ENCODE data around the gene GLB1L.

GLB1L gene

GRCh38 chr2:219252900-219253752, 7.9 kb upstream of the GLB1L start, which contains the start of gene TUBA4B:
Gene TUBA4B (plus strand): TSS chr2:219253243. CDS start chr2:219253408, 165 bp downstream.
- peak within 1 kb of the TSS; percentile 77 for H3K9ac ChIP-seq
- peak within 1 kb of the TSS; percentile 85 for H3K4me2 ChIP-seq
- H3K4me1 ChIP-seq (ENCODE audit: low read depth, poor library complexity, severe bottlenecking) = peaks cover 22% of the 10 kb centered on the region
- H3K27me3 ChIP-seq (ENCODE audit: insufficient read depth, low read depth) = peaks cover 22% of the 10 kb centered on the region; the same call in 1 of the 2 replicates
- no peaks in the 10 kb centered on the region for H4K20me1 ChIP-seq (ENCODE audit: insufficient read depth)
- peaks cover 6% of the 10 kb centered on the region; the same call in 1 of the 2 replicates for H3K79me2 ChIP-seq (ENCODE audit: insufficient read depth, low read depth)
- TF ChIP-seq CTCF (conservative IDR thresholded peaks at IDR 0.05; ENCODE audit: low read depth, low read length) = no peak
- H2AFZ ChIP-seq (ENCODE audit: low read depth) = peak within 1 kb of the TSS; percentile 91
- H3K27ac ChIP-seq = peak within 1 kb of the TSS; percentile 56
- peak within 1 kb of the TSS; percentile 80 for H3K4me3 ChIP-seq (IDR thresholded peaks at IDR 0.05; ENCODE audit: insufficient read depth, low read depth, low read length)
- H3K36me3 ChIP-seq (ENCODE audit: insufficient read depth) = no peaks in the 10 kb centered on the region

GRCh38 chr2:219252570-219252899, 7.3 kb upstream of the GLB1L start:
- peak overlapping the region; percentile 64 for H2AFZ ChIP-seq (ENCODE audit: low read depth)
- H3K4me1 ChIP-seq (ENCODE audit: low read depth, poor library complexity, severe bottlenecking) = peaks cover 22% of the 10 kb centered on the region
- peak overlapping the region; percentile 56; the same call in 1 of the 2 replicates for H3K27ac ChIP-seq

GRCh38 chr2:219252084-219252483, 6.8 kb upstream of the GLB1L start:
- H2AFZ ChIP-seq (ENCODE audit: low read depth) = no peak overlapping the region
- peaks cover 22% of the 10 kb centered on the region for H3K4me1 ChIP-seq (ENCODE audit: low read depth, poor library complexity, severe bottlenecking)
- no peaks in the 10 kb centered on the region for H3K36me3 ChIP-seq (ENCODE audit: insufficient read depth)
- peak overlapping the region; percentile 85 for H3K4me2 ChIP-seq
- H3K79me2 ChIP-seq (ENCODE audit: insufficient read depth, low read depth) = peaks cover 6% of the 10 kb centered on the region; the same call in 1 of the 2 replicates
- H4K20me1 ChIP-seq (ENCODE audit: insufficient read depth) = no peaks in the 10 kb centered on the region
- no peak overlapping the region for H3K27ac ChIP-seq
- no peak overlapping the region for H3K9ac ChIP-seq
- TF ChIP-seq CTCF (conservative IDR thresholded peaks at IDR 0.05; ENCODE audit: low read depth, low read length) = no peak
- H3K4me3 ChIP-seq (IDR thresholded peaks at IDR 0.05; ENCODE audit: insufficient read depth, low read depth, low read length) = no peak overlapping the region
- H3K27me3 ChIP-seq (ENCODE audit: insufficient read depth, low read depth) = peaks cover 22% of the 10 kb centered on the region; the same call in 1 of the 2 replicates

More at GRCh38 chr2:219252570-219252899, 7.3 kb upstream of the GLB1L start:
- Histone ChIP-seq H3K4me3 (IDR thresholded peaks at IDR 0.05; ENCODE audit: insufficient read depth, low read depth, low read length) (peak overlapping the region; percentile 80), H4K20me1 (ENCODE audit: insufficient read depth) (no peaks in the 10 kb centered on the region), H3K4me2 (peak overlapping the region; percentile 85), H3K9ac (peak overlapping the region; percentile 77; the same call in 1 of the 2 replicates), H3K79me2 (ENCODE audit: insufficient read depth, low read depth) (peaks cover 6% of the 10 kb centered on the region; the same call in 1 of the 2 replicates), H3K27me3 (ENCODE audit: insufficient read depth, low read depth) (peaks cover 22% of the 10 kb centered on the region; the same call in 1 of the 2 replicates), H3K36me3 (ENCODE audit: insufficient read depth) (no peaks in the 10 kb centered on the region)
- no peak for TF ChIP-seq CTCF (conservative IDR thresholded peaks at IDR 0.05; ENCODE audit: low read depth, low read length)

- H3K36me3 ChIP-seq (ENCODE audit: insufficient read depth) = no peaks in the 10 kb centered on the region
- no peak overlapping the region for H2AFZ ChIP-seq (ENCODE audit: low read depth)
- peaks cover 6% of the 10 kb centered on the region; the same call in 1 of the 2 replicates for H3K79me2 ChIP-seq (ENCODE audit: insufficient read depth, low read depth)
- no peak for TF ChIP-seq CTCF (conservative IDR thresholded peaks at IDR 0.05; ENCODE audit: low read depth, low read length)
- H4K20me1 ChIP-seq (ENCODE audit: insufficient read depth) = no peaks in the 10 kb centered on the region
- H3K27ac ChIP-seq = no peak overlapping the region
- H3K9ac ChIP-seq = no peak overlapping the region
- H3K27me3 ChIP-seq (ENCODE audit: insufficient read depth, low read depth) = peaks cover 22% of the 10 kb centered on the region; the same call in 1 of the 2 replicates
- H3K4me2 ChIP-seq = no peak overlapping the region; the same call in 1 of the 2 replicates
- H3K4me1 ChIP-seq (ENCODE audit: low read depth, poor library complexity, severe bottlenecking) = peaks cover 22% of the 10 kb centered on the region
- no peak overlapping the region for H3K4me3 ChIP-seq (IDR thresholded peaks at IDR 0.05; ENCODE audit: insufficient read depth, low read depth, low read length)
Measured at GRCh38 chr2:219251656-219252055, 6.4 kb upstream of the GLB1L start.

Data from KMS-11 (cell line).